ENCODE results near the gene ECM1.

Gene ECM1

GRCh38 chr1:150537732-150538684 is 30.1 kb downstream of the ECM1 start:
- H3K4me1 ChIP-seq (ENCODE audit: low read length): no peaks in the 10 kb centered on the region
- H2AFZ ChIP-seq (ENCODE audit: low read depth, low read length): no peak overlapping the region
- no peak for TF ChIP-seq EZH2phosphoT487 (IDR thresholded peaks at IDR 0.05; ENCODE audit: low read depth)
- TF ChIP-seq CTCF (IDR thresholded peaks at IDR 0.05; ENCODE audit: low read depth, low read length): peak; percentile 15
- no peaks in the 10 kb centered on the region for H3K79me2 ChIP-seq (ENCODE audit: low read length)
- no peak overlapping the region for H3K4me2 ChIP-seq (ENCODE audit: low read length)
- no peak overlapping the region for H3K4me3 ChIP-seq (ENCODE audit: low read length)
- H3K27me3 ChIP-seq (ENCODE audit: low read depth, low read length): no peaks in the 10 kb centered on the region
- no peaks in the 10 kb centered on the region for H3K9me3 ChIP-seq (ENCODE audit: insufficient read depth, low read length)
- no peak overlapping the region for H3K27ac ChIP-seq (ENCODE audit: low read length)
- H3K9ac ChIP-seq (ENCODE audit: low read length): no peak overlapping the region
- H4K20me1 ChIP-seq (ENCODE audit: insufficient read depth, low read length): no peaks in the 10 kb centered on the region
- H3K36me3 ChIP-seq (replicated peaks; ENCODE audit: low read depth, low read length): no peaks in the 10 kb centered on the region

GRCh38 chr1:150543500-150544143 is 35.7 kb downstream of the ECM1 start:
- Histone ChIP-seq H2AFZ (ENCODE audit: low read depth, low read length) (no peak overlapping the region), H3K79me2 (ENCODE audit: low read length) (no peaks in the 10 kb centered on the region), H3K27ac (ENCODE audit: low read length) (no peak overlapping the region), H3K4me2 (ENCODE audit: low read length) (no peak overlapping the region), H3K9me3 (ENCODE audit: insufficient read depth, low read length) (no peaks in the 10 kb centered on the region), H3K9ac (ENCODE audit: low read length) (no peak overlapping the region), H3K36me3 (replicated peaks; ENCODE audit: low read depth, low read length) (no peaks in the 10 kb centered on the region), H4K20me1 (ENCODE audit: insufficient read depth, low read length) (no peaks in the 10 kb centered on the region), H3K27me3 (ENCODE audit: low read depth, low read length) (0 out of 2 replicates have a peak, but pooled peaks cover 7% of the 10 kb centered on the region), H3K4me1 (ENCODE audit: low read length) (peaks cover 3% of the 10 kb centered on the region; the same call in 1 of the 2 replicates), H3K4me3 (ENCODE audit: low read length) (no peak overlapping the region)
- TF ChIP-seq EZH2phosphoT487 (IDR thresholded peaks at IDR 0.05; ENCODE audit: low read depth): no peak
- TF ChIP-seq CTCF (IDR thresholded peaks at IDR 0.05; ENCODE audit: low read depth, low read length): no peak

- peaks cover 3% of the 10 kb centered on the region; the same call in 1 of the 2 replicates for H3K4me1 ChIP-seq (ENCODE audit: low read length)
- H3K27ac ChIP-seq (ENCODE audit: low read length): no peak overlapping the region
- TF ChIP-seq EZH2phosphoT487 (IDR thresholded peaks at IDR 0.05; ENCODE audit: low read depth): no peak
- no peak for TF ChIP-seq CTCF (IDR thresholded peaks at IDR 0.05; ENCODE audit: low read depth, low read length)
- H3K4me3 ChIP-seq (ENCODE audit: low read length): no peak overlapping the region
- no peaks in the 10 kb centered on the region for H4K20me1 ChIP-seq (ENCODE audit: insufficient read depth, low read length)
- no peak overlapping the region for H2AFZ ChIP-seq (ENCODE audit: low read depth, low read length)
- no peak overlapping the region for H3K4me2 ChIP-seq (ENCODE audit: low read length)
- no peaks in the 10 kb centered on the region for H3K79me2 ChIP-seq (ENCODE audit: low read length)
- H3K36me3 ChIP-seq (replicated peaks; ENCODE audit: low read depth, low read length): no peaks in the 10 kb centered on the region
- H3K27me3 ChIP-seq (ENCODE audit: low read depth, low read length): 0 out of 2 replicates have a peak, but pooled peaks cover 8% of the 10 kb centered on the region
- no peak overlapping the region for H3K9ac ChIP-seq (ENCODE audit: low read length)
- no peaks in the 10 kb centered on the region for H3K9me3 ChIP-seq (ENCODE audit: insufficient read depth, low read length)
Observed at GRCh38 chr1:150544204-150544603, 36.3 kb downstream of the ECM1 start.

- Histone ChIP-seq H3K4me3 (ENCODE audit: low read length) (no peak overlapping the region), H3K9ac (ENCODE audit: low read length) (no peak overlapping the region), H3K4me1 (ENCODE audit: low read length) (peaks cover 3% of the 10 kb centered on the region; the same call in 1 of the 2 replicates), H3K27ac (ENCODE audit: low read length) (no peak overlapping the region), H3K4me2 (ENCODE audit: low read length) (no peak overlapping the region), H3K36me3 (replicated peaks; ENCODE audit: low read depth, low read length) (no peaks in the 10 kb centered on the region), H3K79me2 (ENCODE audit: low read length) (no peaks in the 10 kb centered on the region), H3K27me3 (ENCODE audit: low read depth, low read length) (peaks cover 18% of the 10 kb centered on the region; the same call in 1 of the 2 replicates), H3K9me3 (ENCODE audit: insufficient read depth, low read length) (no peaks in the 10 kb centered on the region), H2AFZ (ENCODE audit: low read depth, low read length) (no peak overlapping the region), H4K20me1 (ENCODE audit: insufficient read depth, low read length) (no peaks in the 10 kb centered on the region)
- TF ChIP-seq CTCF (IDR thresholded peaks at IDR 0.05; ENCODE audit: low read depth, low read length): no peak
- no peak for TF ChIP-seq EZH2phosphoT487 (IDR thresholded peaks at IDR 0.05; ENCODE audit: low read depth)
Observed at GRCh38 chr1:150545486-150546032, 37.6 kb downstream of the ECM1 start.

All from OCI-LY3 (cell line).